Activated B cell treated with CpG ODN at 0.5 μM for 24 hours (primary cell): ENCODE measurements around the gene CAVIN4. TPM values are rescaled to one million over a fixed set of nuclear protein-coding genes. Genes with fewer than 3 reads are reported as not detected.

ENCODE experiments used
- ATAC-seq: fragments of 200-7000 bp; cut with Tn5 transposase; one replicate; pipeline ENCODE4 v1.10.0; 2021; ENCODE audit warnings: low read depth, mild to moderate bottlenecking, moderate library complexity
- CTCF ChIA-PET: fragments of 350-600 bp; sonication (Branson Sonifier 250); formaldehyde crosslinking; loops from one replicate; lab custom pipeline; 2021; ENCODE audit warnings: antibody characterized with exemption; lab: Charles Lee
- POLR2A ChIA-PET: fragments of 350-600 bp; sonication (Branson Sonifier 250); formaldehyde crosslinking; loops from one replicate; lab custom pipeline; 2021; ENCODE audit warnings: antibody characterized with exemption; lab: Charles Lee
- DNase-seq: peaks from one replicate; pipeline ENCODE4 v3.0.0; 2022
- H3K27ac Mint-ChIP-seq: one replicate; pipeline ENCODE4 v1.8.0; 2020; ENCODE audit warnings: mixed read lengths
- H3K27me3 Mint-ChIP-seq: one replicate; pipeline ENCODE4 v1.8.0; 2021; ENCODE audit warnings: mixed read lengths
- H3K36me3 Mint-ChIP-seq: one replicate; pipeline ENCODE4 v1.8.0; 2021; ENCODE audit warnings: low read depth, mixed read lengths
- H3K4me1 Mint-ChIP-seq: one replicate; pipeline ENCODE4 v1.8.0; 2021; ENCODE audit warnings: mixed read lengths
- H3K4me3 Mint-ChIP-seq: one replicate; pipeline ENCODE4 v1.8.0; 2020; ENCODE audit warnings: mild to moderate bottlenecking, mixed read lengths
- H3K9me3 Mint-ChIP-seq: one replicate; pipeline ENCODE4 v1.8.0; 2020; ENCODE audit warnings: mixed read lengths
- intact Hi-C: fragments of 100-400 bp; cut with micrococcal nuclease; formaldehyde crosslinking; loops from one replicate; pipeline ENCODE4 v1.15.1; 2024
- total RNA-seq: library from RNA; stranded (reverse); gene quantifications from 2 replicates; pipeline ENCODE4 v1.2.3, GENCODE V29; 2022
- TF ChIP-seq, protein P1 (sequence below): fragments of 200-600 bp; IDR thresholded peaks from one replicate; pipeline ENCODE4 v1.8.0; 2022; ENCODE audit warnings: antibody characterized with exemption, mild to moderate bottlenecking

The CAVIN4 gene
- total RNA-seq, 1 donor from 2014 or later = 0.09 TPM

DNA sequence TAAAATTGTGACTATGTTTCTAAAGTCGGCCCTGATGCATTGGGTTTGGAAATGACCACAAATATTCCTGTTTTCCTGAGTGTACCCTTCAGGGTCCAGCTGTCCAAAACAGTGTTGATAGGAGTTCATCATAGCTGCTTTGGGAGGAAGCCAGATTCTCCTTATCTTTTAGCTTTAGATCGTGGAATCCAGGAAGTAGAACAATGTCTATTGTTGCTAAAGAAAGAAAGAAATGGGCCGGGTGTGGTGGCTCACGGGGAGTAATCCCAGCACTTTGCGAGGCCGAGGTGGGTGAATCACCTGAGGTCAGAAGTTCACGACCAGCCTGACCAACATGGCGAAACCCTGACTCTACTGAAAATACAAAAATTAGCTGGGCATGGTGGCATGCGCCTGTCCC is 9.5 kb downstream of the CAVIN4 start:
- no peak overlapping the region for H3K4me3 Mint-ChIP-seq
- H3K27me3 Mint-ChIP-seq = no peaks in the 10 kb centered on the region
- ChIA-PET CTCF (no interaction called here), POLR2A (no interaction called here)
- no peak overlapping the region for H3K27ac Mint-ChIP-seq
- DNase-seq = no peak
- TF ChIP-seq, protein P1, sequence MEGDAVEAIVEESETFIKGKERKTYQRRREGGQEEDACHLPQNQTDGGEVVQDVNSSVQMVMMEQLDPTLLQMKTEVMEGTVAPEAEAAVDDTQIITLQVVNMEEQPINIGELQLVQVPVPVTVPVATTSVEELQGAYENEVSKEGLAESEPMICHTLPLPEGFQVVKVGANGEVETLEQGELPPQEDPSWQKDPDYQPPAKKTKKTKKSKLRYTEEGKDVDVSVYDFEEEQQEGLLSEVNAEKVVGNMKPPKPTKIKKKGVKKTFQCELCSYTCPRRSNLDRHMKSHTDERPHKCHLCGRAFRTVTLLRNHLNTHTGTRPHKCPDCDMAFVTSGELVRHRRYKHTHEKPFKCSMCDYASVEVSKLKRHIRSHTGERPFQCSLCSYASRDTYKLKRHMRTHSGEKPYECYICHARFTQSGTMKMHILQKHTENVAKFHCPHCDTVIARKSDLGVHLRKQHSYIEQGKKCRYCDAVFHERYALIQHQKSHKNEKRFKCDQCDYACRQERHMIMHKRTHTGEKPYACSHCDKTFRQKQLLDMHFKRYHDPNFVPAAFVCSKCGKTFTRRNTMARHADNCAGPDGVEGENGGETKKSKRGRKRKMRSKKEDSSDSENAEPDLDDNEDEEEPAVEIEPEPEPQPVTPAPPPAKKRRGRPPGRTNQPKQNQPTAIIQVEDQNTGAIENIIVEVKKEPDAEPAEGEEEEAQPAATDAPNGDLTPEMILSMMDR = no peak
- no peaks in the 10 kb centered on the region for H3K4me1 Mint-ChIP-seq
- intact Hi-C loops = no loop called here
- no peaks in the 10 kb centered on the region for H3K9me3 Mint-ChIP-seq
- no peaks in the 10 kb centered on the region for H3K36me3 Mint-ChIP-seq
- no peak for ATAC-seq

DNA sequence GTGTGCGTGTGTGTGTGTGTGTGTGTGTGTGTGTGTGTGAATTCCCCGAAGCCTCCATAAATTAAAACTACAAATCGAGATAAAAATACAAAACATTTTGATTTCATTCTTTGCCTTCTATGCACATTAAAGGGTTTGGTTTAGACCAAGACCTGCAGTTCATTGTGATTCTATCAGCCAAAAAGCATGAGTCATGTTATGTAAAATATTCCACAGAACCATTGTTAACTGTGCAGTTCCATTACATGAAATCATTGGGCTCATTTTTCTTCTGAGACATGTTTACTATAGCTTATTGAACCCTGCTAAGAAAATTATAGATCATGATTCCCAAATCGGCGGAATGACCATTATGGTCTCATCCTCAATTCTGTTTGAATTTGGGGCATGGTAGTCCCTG is 11.7 kb downstream of the CAVIN4 start:
- intact Hi-C loops = no loop called here
- ATAC-seq (no peak), DNase-seq (no peak)
- POLR2A ChIA-PET = no interaction called here
- Mint-ChIP-seq H3K4me1 (no peaks in the 10 kb centered on the region), H3K27ac (no peak overlapping the region), H3K27me3 (no peaks in the 10 kb centered on the region), H3K9me3 (no peaks in the 10 kb centered on the region), H3K4me3 (no peak overlapping the region), H3K36me3 (no peaks in the 10 kb centered on the region)
- CTCF ChIA-PET = no interaction called here
- TF ChIP-seq, protein P1 = no peak

DNA sequence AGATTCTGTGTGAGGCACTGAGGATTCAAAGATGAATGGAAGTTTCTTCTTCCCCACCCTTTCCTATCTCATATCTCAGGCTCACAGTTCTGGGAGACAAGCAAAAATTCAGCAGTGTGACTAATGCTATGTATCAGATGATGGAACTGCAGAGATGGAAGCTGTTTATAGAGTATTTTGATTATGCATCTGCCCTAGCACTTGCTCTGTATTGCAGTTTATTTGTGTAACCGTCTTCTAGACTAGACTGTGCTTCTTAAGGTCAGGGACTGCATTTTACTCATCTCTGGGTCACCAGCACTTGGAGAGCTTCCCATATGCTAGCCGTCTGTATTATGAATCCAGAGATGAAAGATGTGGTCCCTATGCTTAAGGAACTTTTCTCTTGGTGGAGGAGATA is 12.6 kb downstream of the CAVIN4 start:
- ChIA-PET CTCF (no interaction called here), POLR2A (no interaction called here)
- TF ChIP-seq, protein P1 = no peak
- H3K27me3 Mint-ChIP-seq = no peaks in the 10 kb centered on the region
- no peaks in the 10 kb centered on the region for H3K36me3 Mint-ChIP-seq
- no peak overlapping the region for H3K27ac Mint-ChIP-seq
- no peaks in the 10 kb centered on the region for H3K9me3 Mint-ChIP-seq
- no peak overlapping the region for H3K4me3 Mint-ChIP-seq
- ATAC-seq (no peak), DNase-seq (no peak)
- H3K4me1 Mint-ChIP-seq = no peaks in the 10 kb centered on the region
- intact Hi-C loops = loop anchor here (10.0 kb wide), 1 partner anchor 766 kb away; the partner anchor contains the start of gene NR4A3

DNA sequence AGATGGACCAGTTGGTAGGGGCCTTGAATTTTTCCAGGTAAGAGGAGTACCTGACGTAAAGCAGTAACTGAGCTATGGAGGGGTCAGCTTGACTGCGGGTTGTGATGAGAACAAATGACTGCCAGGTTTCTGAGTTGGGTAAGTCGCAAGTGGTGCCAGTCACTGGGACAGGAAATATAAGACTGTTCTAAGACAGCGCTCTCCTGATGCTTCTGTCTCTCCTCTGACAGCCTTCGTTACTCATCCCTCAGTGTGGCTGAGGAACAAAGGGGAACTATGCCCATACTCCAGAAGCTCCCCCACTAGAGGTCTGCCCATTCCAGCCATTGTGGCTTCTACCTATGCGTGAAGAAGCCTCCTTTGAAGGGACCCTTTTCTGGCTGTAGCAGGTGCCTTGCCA is 13.3 kb downstream of the CAVIN4 start:
- ChIA-PET POLR2A (no interaction called here), CTCF (no interaction called here)
- no peak for ATAC-seq
- DNase-seq = no peak
- no peak overlapping the region for H3K27ac Mint-ChIP-seq
- H3K36me3 Mint-ChIP-seq = no peaks in the 10 kb centered on the region
- intact Hi-C loops = loop anchor here (10.0 kb wide), 1 partner anchor 766 kb away; the partner anchor contains the start of gene NR4A3
- H3K4me1 Mint-ChIP-seq = no peaks in the 10 kb centered on the region
- no peaks in the 10 kb centered on the region for H3K27me3 Mint-ChIP-seq
- H3K4me3 Mint-ChIP-seq = no peak overlapping the region
- TF ChIP-seq, protein P1 = no peak
- no peaks in the 10 kb centered on the region for H3K9me3 Mint-ChIP-seq

DNA sequence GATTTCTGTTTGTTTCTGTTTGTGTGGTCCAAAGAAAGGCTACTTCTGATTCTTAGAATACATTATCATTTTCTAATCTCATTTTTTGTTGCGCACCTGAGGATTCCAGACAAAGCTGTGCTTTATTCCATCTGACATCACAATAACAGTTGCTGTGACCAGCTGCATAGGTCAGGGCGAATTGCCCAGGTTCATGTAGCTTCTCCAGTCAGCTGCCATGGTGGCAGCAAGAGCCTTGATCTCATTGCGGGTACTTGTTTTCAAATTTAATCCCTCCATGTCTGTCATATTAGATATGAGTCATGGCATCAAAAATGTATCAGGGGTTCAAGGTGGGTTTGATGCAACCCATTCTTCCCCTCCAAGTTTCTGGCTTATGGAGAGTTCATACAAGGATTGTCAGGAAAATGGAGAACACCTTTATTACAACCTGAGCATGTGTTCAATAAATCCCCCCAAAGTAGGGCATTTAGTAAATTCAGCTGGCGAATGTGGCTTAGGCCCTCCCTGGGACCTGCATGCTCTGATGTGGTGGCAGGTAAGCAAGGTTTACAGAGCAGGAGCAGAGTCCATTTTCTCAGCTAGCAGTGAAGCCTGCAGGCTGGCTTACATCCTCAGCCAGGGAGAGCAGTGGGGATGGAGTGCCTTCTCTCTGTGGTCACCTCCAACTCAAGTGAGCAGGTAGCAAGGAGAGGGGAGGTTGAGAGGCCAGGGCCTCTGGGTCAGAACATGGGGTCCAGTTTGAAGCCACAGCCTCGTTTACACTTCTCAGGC is 13.9 kb downstream of the CAVIN4 start:
- POLR2A ChIA-PET = no interaction called here
- H3K27ac Mint-ChIP-seq = no peak overlapping the region
- H3K27me3 Mint-ChIP-seq = no peaks in the 10 kb centered on the region
- H3K4me3 Mint-ChIP-seq = no peak overlapping the region
- intact Hi-C loops = loop anchor here (10.0 kb wide), 1 partner anchor 767 kb away; the partner anchor contains the start of gene NR4A3
- TF ChIP-seq, protein P1 = no peak
- no peaks in the 10 kb centered on the region for H3K9me3 Mint-ChIP-seq
- CTCF ChIA-PET = no interaction called here
- H3K36me3 Mint-ChIP-seq = no peaks in the 10 kb centered on the region
- ATAC-seq (no peak), DNase-seq (no peak)
- no peaks in the 10 kb centered on the region for H3K4me1 Mint-ChIP-seq
